GM19397 (cell line): ENCODE measurements around the gene LCE7A.

Experiments used
- ATAC-seq: cut with Tn5 transposase; IDR thresholded peaks from one replicate; pipeline ENCODE4 v1.9.1; 2021; ENCODE audit warnings: mild to moderate bottlenecking, moderate library complexity; ENCODE audit not compliant: unreplicated experiment

Gene LCE7A

GRCh38 chr1:152879559-152880198, 19.9 kb downstream of the LCE7A start:
- ATAC-seq: no peak

- no peak for ATAC-seq
Measured at GRCh38 chr1:152880316-152880715, 20.5 kb downstream of the LCE7A start.

- ATAC-seq: no peak
Measured at GRCh38 chr1:152880907-152881306, 21.1 kb downstream of the LCE7A start.

- ATAC-seq: no peak
Measured at GRCh38 chr1:152884085-152884484, 24.3 kb downstream of the LCE7A start.

GRCh38 chr1:152884506-152884905, 24.7 kb downstream of the LCE7A start:
- ATAC-seq: no peak

- ATAC-seq: no peak
Measured at GRCh38 chr1:152884966-152885624, 25.3 kb downstream of the LCE7A start.

- ATAC-seq: no peak
Measured at GRCh38 chr1:152886085-152886484, 26.3 kb downstream of the LCE7A start.

- ATAC-seq: no peak
Measured at GRCh38 chr1:152886758-152887409, 27.1 kb downstream of the LCE7A start.

GRCh38 chr1:152888126-152888525, 28.3 kb downstream of the LCE7A start:
- no peak for ATAC-seq

GRCh38 chr1:152899027-152899426, 39.2 kb downstream of the LCE7A start:
- no peak for ATAC-seq

- no peak for ATAC-seq
Measured at GRCh38 chr1:152899883-152900282, 40.1 kb downstream of the LCE7A start.

- no peak for ATAC-seq
Measured at GRCh38 chr1:152901631-152902030, 41.8 kb downstream of the LCE7A start.

- no peak for ATAC-seq
Measured at GRCh38 chr1:152902636-152903035, 42.8 kb downstream of the LCE7A start.

GRCh38 chr1:152904688-152905440, 45.1 kb downstream of the LCE7A start:
- ATAC-seq: no peak

GRCh38 chr1:152906023-152906565, 46.3 kb downstream of the LCE7A start:
- ATAC-seq: no peak

GRCh38 chr1:152907686-152908601, 48.1 kb downstream of the LCE7A start, which contains the start of gene IVL:
Gene IVL, plus strand, starts transcription at chr1:152908546. Its CDS starts 1,252 bp downstream, at chr1:152909798.
- ATAC-seq: no peak

- ATAC-seq: no peak
Measured at GRCh38 chr1:152909206-152909605, 49.4 kb downstream of the LCE7A start.
